ENCODE measurements around the gene GFRA4. TPM values are rescaled to one million over a fixed set of nuclear protein-coding genes. Genes with fewer than 3 reads are reported as not detected.

The GFRA4 gene
- total RNA-seq, 2 experiments from 2014 or later, result not detected

DNA sequence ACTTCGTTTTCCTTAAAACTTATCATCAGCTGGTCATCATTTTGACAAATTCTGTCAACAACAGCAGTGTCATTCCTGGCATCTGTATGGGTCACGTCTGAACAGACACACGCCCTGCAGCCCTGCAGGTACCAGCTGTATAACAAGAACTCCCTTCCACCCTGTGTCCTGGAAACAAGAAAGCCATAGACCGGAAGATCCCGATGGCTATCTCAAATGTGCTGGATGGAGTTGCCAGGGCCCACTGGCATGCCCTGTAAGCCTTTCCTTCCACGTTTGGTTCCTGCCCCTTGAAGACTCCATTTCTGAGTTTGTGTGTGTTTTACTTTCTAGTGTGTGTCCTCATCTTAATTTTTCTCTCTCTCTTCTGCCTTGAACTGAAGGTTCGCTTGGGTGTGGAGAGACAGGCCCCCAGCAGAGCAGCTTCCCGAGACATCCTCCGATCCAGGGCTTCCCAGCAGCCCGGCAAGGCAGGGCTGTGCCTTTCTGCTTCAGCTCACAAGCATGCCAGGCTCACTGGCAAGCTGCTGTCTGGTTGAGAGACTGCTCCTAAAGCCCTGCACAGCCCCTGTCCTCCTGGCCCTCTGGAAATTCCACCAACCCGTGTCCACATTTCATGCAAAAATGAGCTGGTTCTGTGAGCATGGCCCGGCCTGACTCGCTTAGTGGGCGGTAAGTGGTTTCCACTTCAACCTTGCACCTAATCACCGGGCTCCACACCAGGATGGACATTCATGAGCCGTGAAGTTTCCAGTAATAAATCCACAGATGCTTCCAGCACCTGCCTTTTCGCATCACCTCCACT lies 8.7 kb downstream of the GFRA4 start:
- H3K36me3 Mint-ChIP-seq (ENCODE audit: low read depth), result no peaks in the 10 kb centered on the region
- no peak overlapping the region for H3K27ac Mint-ChIP-seq
- H3K9me3 Mint-ChIP-seq, result peaks cover 8% of the 10 kb centered on the region
- H3K4me1 Mint-ChIP-seq (ENCODE audit: low read depth), result peaks cover 4% of the 10 kb centered on the region
- CTCF ChIA-PET, result interaction anchor here (0.6 to 1.2 kb wide), 3 partner anchors 56 to 412 kb away, joined by 3 read pairs; no protein-coding TSS in a partner anchor
- intact Hi-C loops (cut with micrococcal nuclease), result no loop called here
- no peak overlapping the region for H3K4me3 Mint-ChIP-seq
- H3K27me3 Mint-ChIP-seq (ENCODE audit: low read depth), result peaks cover 8% of the 10 kb centered on the region
- no peak for DNase-seq

GRCh38 chr20:3653921-3654320 lies 9.3 kb downstream of the GFRA4 start:
- H3K27ac Mint-ChIP-seq, result no peak overlapping the region
- intact Hi-C loops (cut with micrococcal nuclease), result no loop called here
- no peak overlapping the region for H3K4me3 Mint-ChIP-seq
- peaks cover 8% of the 10 kb centered on the region for H3K9me3 Mint-ChIP-seq
- no peak for DNase-seq
- CTCF ChIA-PET, result interaction anchor here (1.0 to 1.2 kb wide), 2 partner anchors 56 to 58 kb away, joined by 3 read pairs; no protein-coding TSS in a partner anchor
- peaks cover 2% of the 10 kb centered on the region for H3K27me3 Mint-ChIP-seq (ENCODE audit: low read depth)
- peaks cover 2% of the 10 kb centered on the region for H3K4me1 Mint-ChIP-seq (ENCODE audit: low read depth)
- H3K36me3 Mint-ChIP-seq (ENCODE audit: low read depth), result peaks cover 3% of the 10 kb centered on the region

- CTCF ChIA-PET, result no interaction called here
- Mint-ChIP-seq H3K27ac (no peak overlapping the region), H3K36me3 (ENCODE audit: low read depth) (peaks cover 6% of the 10 kb centered on the region)
These were observed 10.3 kb downstream of the GFRA4 start for GRCh38 chr20:3652676-3653596.

GRCh38 chr20:3652221-3652620 lies 11.0 kb downstream of the GFRA4 start:
- no peaks in the 10 kb centered on the region for H3K27me3 Mint-ChIP-seq (ENCODE audit: low read depth)
- no peak for DNase-seq
- CTCF ChIA-PET, result no interaction called here
- peaks cover 9% of the 10 kb centered on the region for H3K36me3 Mint-ChIP-seq (ENCODE audit: low read depth)
- intact Hi-C loops (cut with micrococcal nuclease), result no loop called here
- no peak overlapping the region for H3K4me3 Mint-ChIP-seq
- H3K27ac Mint-ChIP-seq, result no peak overlapping the region
- H3K9me3 Mint-ChIP-seq, result peaks cover 8% of the 10 kb centered on the region
- no peaks in the 10 kb centered on the region for H3K4me1 Mint-ChIP-seq (ENCODE audit: low read depth)

More at GRCh38 chr20:3652676-3653596, 10.3 kb downstream of the GFRA4 start:
- no peak for DNase-seq
- no peak overlapping the region for H3K4me3 Mint-ChIP-seq
- no peaks in the 10 kb centered on the region for H3K4me1 Mint-ChIP-seq (ENCODE audit: low read depth)
- intact Hi-C loops (cut with micrococcal nuclease), result no loop called here
- peaks cover 8% of the 10 kb centered on the region for H3K9me3 Mint-ChIP-seq
- no peaks in the 10 kb centered on the region for H3K27me3 Mint-ChIP-seq (ENCODE audit: low read depth)

- H3K4me1 Mint-ChIP-seq (ENCODE audit: low read depth), result no peaks in the 10 kb centered on the region
- no peak for DNase-seq
- H3K27me3 Mint-ChIP-seq (ENCODE audit: low read depth), result no peaks in the 10 kb centered on the region
- no peak overlapping the region for H3K4me3 Mint-ChIP-seq
- peaks cover 12% of the 10 kb centered on the region for H3K36me3 Mint-ChIP-seq (ENCODE audit: low read depth)
- intact Hi-C loops (cut with micrococcal nuclease), result no loop called here
- CTCF ChIA-PET, result no interaction called here
- H3K27ac Mint-ChIP-seq, result no peak overlapping the region
- H3K9me3 Mint-ChIP-seq, result peaks cover 8% of the 10 kb centered on the region
These were observed 11.8 kb downstream of the GFRA4 start for GRCh38 chr20:3651204-3651962.

- no peak for DNase-seq
- no peaks in the 10 kb centered on the region for H3K4me1 Mint-ChIP-seq (ENCODE audit: low read depth)
- intact Hi-C loops (cut with micrococcal nuclease), result no loop called here
- CTCF ChIA-PET, result interaction anchor here (0.6 kb wide), 1 partner anchor 377 kb away, joined by 4 read pairs; no protein-coding TSS in a partner anchor
- H3K27me3 Mint-ChIP-seq (ENCODE audit: low read depth), result no peaks in the 10 kb centered on the region
- peaks cover 8% of the 10 kb centered on the region for H3K9me3 Mint-ChIP-seq
- H3K36me3 Mint-ChIP-seq (ENCODE audit: low read depth), result peaks cover 14% of the 10 kb centered on the region
- H3K4me3 Mint-ChIP-seq, result no peak overlapping the region
- H3K27ac Mint-ChIP-seq, result no peak overlapping the region
These were observed 14.2 kb downstream of the GFRA4 start for GRCh38 chr20:3648951-3649350.

DNA sequence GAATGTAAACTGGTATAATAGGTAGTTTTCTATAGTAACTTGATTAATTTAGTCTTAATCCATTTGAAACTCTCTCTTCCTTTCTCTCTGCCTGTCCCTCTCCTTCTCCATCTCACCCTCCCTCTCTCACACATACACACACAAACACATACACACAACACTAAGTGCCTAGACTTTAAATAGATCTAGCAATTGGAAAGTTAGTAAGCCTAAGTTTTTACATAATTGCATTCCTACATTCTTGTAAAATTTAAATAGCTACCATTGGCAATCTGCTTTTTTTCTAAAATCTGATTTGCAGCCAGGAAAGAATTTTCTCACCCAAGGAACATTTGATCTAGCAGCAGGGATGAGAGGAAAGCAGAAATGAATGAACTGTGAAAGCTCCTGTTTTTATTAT lies 15.7 kb downstream of the GFRA4 start:
- CTCF ChIA-PET, result interaction anchor here (0.9 to 1.0 kb wide), 3 partner anchors 29 to 121 kb away, joined by 3 read pairs; no protein-coding TSS in a partner anchor
- no peak for DNase-seq
- no peak overlapping the region for H3K27ac Mint-ChIP-seq

DNA sequence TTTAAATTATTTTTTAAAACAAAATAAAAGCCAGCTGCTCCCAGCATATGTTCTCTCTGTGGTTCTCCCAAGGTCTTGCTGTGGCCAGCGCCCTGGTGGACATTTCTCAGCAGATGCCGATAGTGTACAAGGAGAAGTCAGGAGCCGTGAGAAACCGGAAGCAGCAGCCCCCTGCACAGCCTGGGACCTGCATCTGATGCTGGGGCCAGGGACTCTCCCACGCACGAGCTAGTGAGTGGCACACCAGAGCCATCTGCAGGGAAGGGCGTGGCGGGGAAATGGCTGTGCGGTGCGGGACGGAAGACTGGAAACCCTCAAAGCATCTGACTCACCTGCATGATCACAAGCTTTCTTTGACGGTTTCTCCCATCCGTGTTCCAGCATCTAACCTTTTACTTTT lies 16.5 kb downstream of the GFRA4 start:
- peaks cover 14% of the 10 kb centered on the region for H3K36me3 Mint-ChIP-seq (ENCODE audit: low read depth)
- DNase-seq, result no peak
- no peaks in the 10 kb centered on the region for H3K9me3 Mint-ChIP-seq
- intact Hi-C loops (cut with micrococcal nuclease), result no loop called here
- no peaks in the 10 kb centered on the region for H3K27me3 Mint-ChIP-seq (ENCODE audit: low read depth)
- no peaks in the 10 kb centered on the region for H3K4me1 Mint-ChIP-seq (ENCODE audit: low read depth)
- no peak overlapping the region for H3K4me3 Mint-ChIP-seq
- CTCF ChIA-PET, result no interaction called here
- no peak overlapping the region for H3K27ac Mint-ChIP-seq

More for the DNA sequence above, 15.7 kb downstream of the GFRA4 start:
- H3K9me3 Mint-ChIP-seq, result peaks cover 2% of the 10 kb centered on the region
- H3K36me3 Mint-ChIP-seq (ENCODE audit: low read depth), result peaks cover 14% of the 10 kb centered on the region
- no peaks in the 10 kb centered on the region for H3K27me3 Mint-ChIP-seq (ENCODE audit: low read depth)
- no peak overlapping the region for H3K4me3 Mint-ChIP-seq
- intact Hi-C loops (cut with micrococcal nuclease), result no loop called here
- H3K4me1 Mint-ChIP-seq (ENCODE audit: low read depth), result no peaks in the 10 kb centered on the region

DNA sequence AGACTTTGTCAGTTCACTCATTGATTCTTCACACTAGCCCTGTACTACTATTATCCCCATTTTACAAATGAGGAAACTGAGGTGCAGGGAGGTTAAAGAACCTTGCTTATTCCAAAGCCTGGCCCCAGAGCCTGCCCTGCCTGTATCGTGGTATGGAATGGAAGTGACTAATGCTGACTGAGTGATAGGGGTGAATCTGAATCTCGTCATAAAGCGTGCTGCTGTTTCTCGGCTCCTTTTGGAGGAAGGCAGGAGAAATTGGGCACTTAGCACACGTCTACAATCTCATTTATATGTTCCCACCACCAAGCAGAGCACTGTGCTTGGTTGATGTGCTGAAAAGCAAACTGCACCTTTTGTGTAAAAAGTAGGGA lies 17.1 kb downstream of the GFRA4 start:
- Mint-ChIP-seq H3K4me3 (no peak overlapping the region), H3K27ac (no peak overlapping the region), H3K9me3 (no peaks in the 10 kb centered on the region), H3K4me1 (ENCODE audit: low read depth) (no peaks in the 10 kb centered on the region), H3K27me3 (ENCODE audit: low read depth) (no peaks in the 10 kb centered on the region), H3K36me3 (ENCODE audit: low read depth) (peaks cover 14% of the 10 kb centered on the region)
- intact Hi-C loops (cut with micrococcal nuclease), result no loop called here
- no peak for DNase-seq
- CTCF ChIA-PET, result no interaction called here

- no peak for DNase-seq
- Mint-ChIP-seq H3K4me3 (no peak overlapping the region), H3K4me1 (ENCODE audit: low read depth) (no peaks in the 10 kb centered on the region), H3K36me3 (ENCODE audit: low read depth) (peaks cover 19% of the 10 kb centered on the region), H3K27ac (no peak overlapping the region), H3K27me3 (ENCODE audit: low read depth) (no peaks in the 10 kb centered on the region), H3K9me3 (peaks cover 2% of the 10 kb centered on the region)
- intact Hi-C loops (cut with micrococcal nuclease), result no loop called here
- CTCF ChIA-PET, result no interaction called here
These were observed 17.7 kb downstream of the GFRA4 start for GRCh38 chr20:3645309-3646066.

DNA sequence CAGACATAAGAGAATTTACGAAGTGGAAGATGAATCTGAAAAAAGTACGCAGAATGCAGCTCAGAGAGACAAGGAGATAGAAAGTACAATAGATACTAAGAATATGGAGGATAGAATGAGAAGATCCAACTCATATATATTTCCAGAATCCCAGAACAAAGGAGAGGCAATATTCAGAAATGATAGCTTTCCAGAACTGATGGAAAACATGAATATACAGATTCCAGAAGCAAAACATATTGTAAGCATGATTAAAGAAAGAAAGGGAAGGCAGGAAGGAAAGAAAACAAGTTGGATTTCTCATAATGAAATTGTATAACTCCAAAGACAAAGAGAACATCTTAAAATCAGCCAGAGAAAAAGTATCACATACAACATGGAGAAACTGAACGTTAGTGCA lies 22.9 kb downstream of the GFRA4 start:
- no peaks in the 10 kb centered on the region for H3K4me1 Mint-ChIP-seq (ENCODE audit: low read depth)
- intact Hi-C loops (cut with micrococcal nuclease), result no loop called here
- H3K27ac Mint-ChIP-seq, result no peak overlapping the region
- CTCF ChIA-PET, result no interaction called here
- H3K36me3 Mint-ChIP-seq (ENCODE audit: low read depth), result peaks cover 12% of the 10 kb centered on the region
- peaks cover 2% of the 10 kb centered on the region for H3K9me3 Mint-ChIP-seq
- H3K27me3 Mint-ChIP-seq (ENCODE audit: low read depth), result no peaks in the 10 kb centered on the region
- DNase-seq, result no peak
- H3K4me3 Mint-ChIP-seq, result no peak overlapping the region
